Testis (tissue), 3 donors: ENCODE data around the gene PLCH2. TPM values are rescaled to one million over a fixed set of nuclear protein-coding genes. Genes with fewer than 3 reads are reported as not detected.

Experiments used
- DNase-seq: peaks from one replicate; pipeline ENCODE4 v3.0.0-alpha.2; 2019
- H3K27ac ChIP-seq, 2 donors: fragments of 200-600 bp; sonication (generic); one replicate each; pipeline ENCODE4 v1.5.1; 2019
- H3K27me3 ChIP-seq: fragments of 200-600 bp; sonication (generic); one replicate; pipeline ENCODE4 v1.5.1; 2019
- H3K36me3 ChIP-seq: fragments of 200-600 bp; sonication (generic); one replicate; pipeline ENCODE4 v1.5.1; 2017; ENCODE audit warnings: low read depth; ENCODE audit errors: missing control alignments
- H3K4me1 ChIP-seq: fragments of 200-600 bp; sonication (generic); one replicate; pipeline ENCODE4 v1.5.1; 2019
- H3K4me3 ChIP-seq, 2 donors: fragments of 200-600 bp; sonication (generic); one replicate each; pipeline ENCODE4 v1.5.1; 2017 to 2019
- H3K9me3 ChIP-seq: fragments of 200-600 bp; sonication (generic); one replicate; pipeline ENCODE4 v1.5.1; 2017
- CTCF ChIP-seq, 3 experiments: fragments of 450-650 bp in 2 of 3; fragments of 200-600 bp in 1 of 3; sonication (generic) in 1 of 3; IDR thresholded peaks; one replicate each; pipeline ENCODE4 v1.5.1; 2016 to 2019; ENCODE audit warnings: antibody characterized with exemption in 3 of 3, mild to moderate bottlenecking in 2 of 3, moderate library complexity in 1 of 3
- POLR2A ChIP-seq: fragments of 450-650 bp; IDR thresholded peaks from one replicate; pipeline ENCODE4 v1.6.1; 2017; ENCODE audit warnings: antibody characterized with exemption, mild to moderate bottlenecking, moderate library complexity
- WGBS, 2 donors: methylation state at CpG; one replicate each; pipeline ENCODE4 v1.1.5; 2018; 5-methylcytosine and 5-hydroxymethylcytosine counted together
- intact Hi-C: fragments of 100-400 bp; cut with DNase I; formaldehyde crosslinking; loops from one replicate; pipeline ENCODE4 v1.15.1; 2023; ENCODE audit warnings: low total_unique reads
- polyA plus RNA-seq: library from polyadenylated mRNA; stranded (reverse); fragments of 350-450 nt; fragmentation: Illumina TruSeq; extraction: RNeasy Lipid Tissue Mini Kit (QIAGEN cat#74804); gene quantifications from one replicate; pipeline ENCODE4 v1.2.3, GENCODE V29; 2014; ENCODE audit warnings: low read depth, low replicate concordance; ENCODE audit not compliant: insufficient read depth
- total RNA-seq, 2 donors: library from RNA; depleted of rRNA; stranded (reverse); fragments of >200 nt; gene quantifications; one replicate each; pipeline ENCODE4 v1.2.3, GENCODE V29; 2016

Gene PLCH2
- total and polyA plus RNA-seq, 3 donors from 2014 or later: 2.7 to 6.5 (median 5.7) TPM

- Histone ChIP-seq H3K27me3 (no peaks in the 10 kb centered on the region), H3K4me3 (no peak overlapping the region), H3K36me3 (no peaks in the 10 kb centered on the region), H3K4me1 (peaks cover 14% of the 10 kb centered on the region), H3K27ac (no peak overlapping the region), H3K9me3 (no peaks in the 10 kb centered on the region)
- intact Hi-C loops: no loop called here
- no peak for DNase-seq
- 86 to 90% methylated on average over 6 to 12 of the region's 12 CpGs for WGBS, 2 donors
- TF ChIP-seq CTCF (IDR thresholded peaks at IDR 0.05) (no peak), POLR2A (no peak)
Measured at GRCh38 chr1:2539312-2539907, 63.3 kb downstream of the PLCH2 start.

- no peak for DNase-seq
- TF ChIP-seq POLR2A: no peak
- TF ChIP-seq CTCF (IDR thresholded peaks at IDR 0.05): no peak
- no peaks in the 10 kb centered on the region for H3K36me3 ChIP-seq
- H3K4me1 ChIP-seq: peaks cover 29% of the 10 kb centered on the region
- no peaks in the 10 kb centered on the region for H3K9me3 ChIP-seq
- no peak overlapping the region for H3K27ac ChIP-seq
- intact Hi-C loops: no loop called here
- peak overlapping the region in 1 of 2 donors; percentile 13 for H3K4me3 ChIP-seq
- no peaks in the 10 kb centered on the region for H3K27me3 ChIP-seq
- WGBS, 2 donors: 10 to 43% methylated on average over 6 to 38 of the region's 39 CpGs
Measured at GRCh38 chr1:2540816-2541492, 64.9 kb downstream of the PLCH2 start.

- Histone ChIP-seq H3K4me3 (no peak overlapping the region), H3K9me3 (no peaks in the 10 kb centered on the region), H3K4me1 (peaks cover 36% of the 10 kb centered on the region), H3K36me3 (no peaks in the 10 kb centered on the region), H3K27me3 (no peaks in the 10 kb centered on the region), H3K27ac (no peak overlapping the region)
- 73 to 84% methylated on average over 17 to 25 of the region's 25 CpGs for WGBS, 2 donors
- TF ChIP-seq POLR2A (no peak), CTCF (IDR thresholded peaks at IDR 0.05) (no peak)
- intact Hi-C loops: no loop called here
- no peak for DNase-seq
Measured at GRCh38 chr1:2541619-2542245, 65.6 kb downstream of the PLCH2 start.

GRCh38 chr1:2542246-2542915, 66.3 kb downstream of the PLCH2 start:
- TF ChIP-seq POLR2A: no peak
- no peak for TF ChIP-seq CTCF (IDR thresholded peaks at IDR 0.05)
- H3K9me3 ChIP-seq: no peaks in the 10 kb centered on the region
- no peaks in the 10 kb centered on the region for H3K36me3 ChIP-seq
- H3K4me1 ChIP-seq: peaks cover 42% of the 10 kb centered on the region
- no peak overlapping the region for H3K4me3 ChIP-seq
- DNase-seq: no peak
- intact Hi-C loops: no loop called here
- whole genome bisulfite sequencing, 2 donors: 81 to 92% methylated on average over 6 to 11 of the region's 11 CpGs
- H3K27me3 ChIP-seq: no peaks in the 10 kb centered on the region
- H3K27ac ChIP-seq: no peak overlapping the region
